WTC11 (cell line): Measurements from ENCODE around the gene AFAP1L2.

Source experiments
- CREB1 ChIP-seq: sonication (generic); formaldehyde crosslinking; IDR thresholded peaks from 2 replicates; pipeline ENCODE4 v1.8.0; 2023; ENCODE audit warnings: mild to moderate bottlenecking, missing genetic modification reagents
- CTCF ChIP-seq: fragments of 200-600 bp; IDR thresholded peaks from 2 replicates; pipeline ENCODE4 v1.8.0; 2022; ENCODE audit warnings: antibody characterized with exemption
- ELF4 ChIP-seq: sonication (generic); formaldehyde crosslinking; IDR thresholded peaks from 2 replicates; pipeline ENCODE4 v1.8.1; 2022; ENCODE audit warnings: low read depth, mild to moderate bottlenecking, moderate library complexity, missing genetic modification reagents
- FOXP4 ChIP-seq: sonication (generic); formaldehyde crosslinking; IDR thresholded peaks from 2 replicates; pipeline ENCODE4 v1.8.0; 2022; ENCODE audit warnings: mild to moderate bottlenecking, missing genetic modification reagents
- GABPB1 ChIP-seq: sonication (generic); formaldehyde crosslinking; IDR thresholded peaks from 2 replicates; pipeline ENCODE4 v1.8.1; 2023; ENCODE audit warnings: mild to moderate bottlenecking, missing genetic modification reagents
- TF ChIP-seq, protein P1 (sequence below): sonication (generic); formaldehyde crosslinking; IDR thresholded peaks from 2 replicates; pipeline ENCODE4 v1.8.1; 2022; ENCODE audit warnings: mild to moderate bottlenecking, moderate library complexity, missing genetic modification reagents
- TF ChIP-seq, protein P2 (sequence below): fragments of 250-450 bp; sonication (Bioruptor Pico); IDR thresholded peaks from 2 replicates; pipeline ENCODE4 v2.1.2; 2022; ENCODE audit warnings: mild to moderate bottlenecking, moderate library complexity

- TF ChIP-seq CTCF (no peak), GABPB1 (no peak), ELF4 (CRISPR knock-in tag) (no peak), FOXP4 (CRISPR knock-in tag) (no peak), CREB1 (CRISPR knock-in tag) (no peak)
- TF ChIP-seq, protein P1, sequence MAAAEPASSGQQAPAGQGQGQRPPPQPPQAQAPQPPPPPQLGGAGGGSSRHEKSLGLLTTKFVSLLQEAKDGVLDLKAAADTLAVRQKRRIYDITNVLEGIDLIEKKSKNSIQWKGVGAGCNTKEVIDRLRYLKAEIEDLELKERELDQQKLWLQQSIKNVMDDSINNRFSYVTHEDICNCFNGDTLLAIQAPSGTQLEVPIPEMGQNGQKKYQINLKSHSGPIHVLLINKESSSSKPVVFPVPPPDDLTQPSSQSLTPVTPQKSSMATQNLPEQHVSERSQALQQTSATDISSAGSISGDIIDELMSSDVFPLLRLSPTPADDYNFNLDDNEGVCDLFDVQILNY (CRISPR knock-in tag): no peak
- TF ChIP-seq, protein P2, sequence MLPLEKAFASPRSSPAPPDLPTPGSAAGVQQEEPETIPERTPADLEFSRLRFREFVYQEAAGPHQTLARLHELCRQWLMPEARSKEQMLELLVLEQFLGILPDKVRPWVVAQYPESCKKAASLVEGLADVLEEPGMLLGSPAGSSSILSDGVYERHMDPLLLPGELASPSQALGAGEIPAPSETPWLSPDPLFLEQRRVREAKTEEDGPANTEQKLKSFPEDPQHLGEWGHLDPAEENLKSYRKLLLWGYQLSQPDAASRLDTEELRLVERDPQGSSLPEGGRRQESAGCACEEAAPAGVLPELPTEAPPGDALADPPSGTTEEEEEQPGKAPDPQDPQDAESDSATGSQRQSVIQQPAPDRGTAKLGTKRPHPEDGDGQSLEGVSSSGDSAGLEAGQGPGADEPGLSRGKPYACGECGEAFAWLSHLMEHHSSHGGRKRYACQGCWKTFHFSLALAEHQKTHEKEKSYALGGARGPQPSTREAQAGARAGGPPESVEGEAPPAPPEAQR: no peak
Measured at GRCh38 chr10:114294549-114294948, 109.8 kb downstream of the AFAP1L2 start.
